GM23338 (cell line): ENCODE results near the gene CFTR. TPM values are rescaled to one million over a fixed set of nuclear protein-coding genes. Genes with fewer than 3 reads are reported as not detected.

Experiments used
- ATAC-seq: fragments of 200-7000 bp; cut with Tn5 transposase; 3 replicates; pipeline ENCODE4 v1.9.1; 2020
- DNase-seq: peaks from one replicate; pipeline ENCODE4 v3.0.0-alpha.2; 2015; ENCODE audit warnings: low spot score
- H2AFZ ChIP-seq: fragments of 200-600 bp; sonication (generic); 2 replicates; pipeline ENCODE4 v1.8.0; 2016; ENCODE audit warnings: antibody characterized with exemption, mild to moderate bottlenecking, moderate library complexity
- H3F3A ChIP-seq: fragments of 200-600 bp; sonication (generic); replicated peaks from 2 replicates; pipeline ENCODE4 v1.8.0; 2017; ENCODE audit warnings: antibody characterized with exemption, mixed run types, low read depth
- H3K27ac ChIP-seq: fragments of 200-600 bp; sonication (generic); 2 replicates; pipeline ENCODE4 v1.6.1; 2016; ENCODE audit warnings: low read depth
- H3K27me3 ChIP-seq: fragments of 200-600 bp; sonication (generic); 2 replicates; pipeline ENCODE4 v1.8.0; 2016; ENCODE audit warnings: mild to moderate bottlenecking, mixed run types, moderate library complexity; ENCODE audit not compliant: insufficient read depth
- H3K36me3 ChIP-seq: fragments of 200-600 bp; sonication (generic); 2 replicates; pipeline ENCODE4 v1.8.0; 2016; ENCODE audit warnings: mild to moderate bottlenecking; ENCODE audit not compliant: insufficient read depth
- H3K4me1 ChIP-seq: fragments of 200-600 bp; sonication (generic); 2 replicates; pipeline ENCODE4 v1.8.0; 2016; ENCODE audit warnings: mild to moderate bottlenecking, moderate library complexity; ENCODE audit not compliant: insufficient read depth
- H3K4me2 ChIP-seq: fragments of 200-600 bp; sonication (generic); 2 replicates; pipeline ENCODE4 v1.7.1; 2017; ENCODE audit warnings: mixed run types
- H3K4me3 ChIP-seq: fragments of 200-600 bp; sonication (generic); 2 replicates; pipeline ENCODE4 v1.6.1; 2016; ENCODE audit warnings: mixed run types
- H3K79me2 ChIP-seq: fragments of 200-600 bp; sonication (generic); replicated peaks from 2 replicates; pipeline ENCODE4 v1.8.0; 2017; ENCODE audit warnings: mild to moderate bottlenecking; ENCODE audit not compliant: insufficient read depth
- H3K9me2 ChIP-seq: fragments of 200-600 bp; sonication (generic); 2 replicates; pipeline ENCODE4 v1.8.0; 2017; ENCODE audit not compliant: insufficient read depth
- H4K20me1 ChIP-seq: fragments of 200-600 bp; sonication (generic); replicated peaks from 2 replicates; pipeline ENCODE4 v1.8.0; 2017; ENCODE audit warnings: mild to moderate bottlenecking; ENCODE audit not compliant: insufficient read depth
- H3K27ac Mint-ChIP-seq: 2 replicates; pipeline ENCODE4 v1.8.0; 2020; ENCODE audit warnings: inconsistent platforms, mild to moderate bottlenecking, moderate library complexity, mixed read lengths
- H3K27me3 Mint-ChIP-seq: 3 replicates; pipeline ENCODE4 v1.8.0; 2022; ENCODE audit warnings: low read depth, mild to moderate bottlenecking, moderate library complexity, mixed read lengths, inconsistent platforms; ENCODE audit not compliant: insufficient read depth, poor library complexity
- H3K36me3 Mint-ChIP-seq: 3 replicates; pipeline ENCODE4 v1.8.0; 2021; ENCODE audit warnings: low read depth, mild to moderate bottlenecking, inconsistent platforms, moderate library complexity, mixed read lengths
- H3K4me1 Mint-ChIP-seq: 3 replicates; pipeline ENCODE4 v1.8.0; 2020; ENCODE audit warnings: mild to moderate bottlenecking, inconsistent platforms, mixed read lengths
- H3K4me3 Mint-ChIP-seq: 3 replicates; pipeline ENCODE4 v1.8.0; 2021; ENCODE audit warnings: moderate library complexity, mild to moderate bottlenecking, inconsistent platforms, mixed read lengths
- H3K9me3 Mint-ChIP-seq: 3 replicates; pipeline ENCODE4 v1.8.0; 2020; ENCODE audit warnings: moderate library complexity, mild to moderate bottlenecking, inconsistent platforms, mixed read lengths
- CREB1 ChIP-seq: fragments of 250-450 bp; sonication (Bioruptor Pico); IDR thresholded peaks from 2 replicates; pipeline ENCODE4 v1.5.0; 2020; ENCODE audit warnings: low read depth, mild to moderate bottlenecking, moderate library complexity
- CTCF ChIP-seq, 2 experiments: fragments of 200-600 bp in 1 of 2; sonication (generic) in 1 of 2; conservative IDR thresholded peaks; 2 replicates each; pipeline versions ENCODE4 v1.5.1 to v1.6.1; 2016 to 2017; ENCODE audit warnings: antibody characterized with exemption in 2 of 2, low read depth in 2 of 2, mild to moderate bottlenecking in 2 of 2, moderate library complexity in 1 of 2
- EZH2 ChIP-seq: fragments of 200-600 bp; sonication (generic); IDR thresholded peaks from one replicate; pipeline ENCODE4 v1.8.0; 2017; ENCODE audit warnings: antibody characterized with exemption, mild to moderate bottlenecking, low read depth; ENCODE audit not compliant: unreplicated experiment
- EZH2phosphoT487 ChIP-seq: fragments of 200-600 bp; sonication (generic); IDR thresholded peaks from one replicate; pipeline ENCODE4 v1.8.1; 2018; ENCODE audit warnings: antibody characterized with exemption; ENCODE audit not compliant: unreplicated experiment
- JUNB ChIP-seq: IDR thresholded peaks from one replicate; pipeline ENCODE4 v1.6.1; 2016; ENCODE audit warnings: antibody characterized with exemption; ENCODE audit not compliant: unreplicated experiment
- NANOG ChIP-seq: IDR thresholded peaks from 2 replicates; pipeline ENCODE4 v1.6.1; 2016; ENCODE audit warnings: antibody characterized with exemption, borderline replicate concordance
- POLR2AphosphoS5 ChIP-seq: IDR thresholded peaks from 2 replicates; pipeline ENCODE4 v1.6.1; 2016; ENCODE audit warnings: antibody characterized with exemption, low read depth
- STAT1 ChIP-seq: IDR thresholded peaks from one replicate; pipeline ENCODE4 v1.6.1; 2016; ENCODE audit warnings: antibody characterized with exemption; ENCODE audit not compliant: unreplicated experiment
- ZNF114 ChIP-seq: fragments of 250-450 bp; sonication (Bioruptor Pico); IDR thresholded peaks from 2 replicates; pipeline ENCODE4 v1.5.0; 2020; ENCODE audit warnings: mild to moderate bottlenecking, moderate library complexity
- polyA plus RNA-seq: library from polyadenylated mRNA; unstranded; fragments of >200 nt; fragmentation: Nextera tagmentation; extraction: Ambion mirVana; gene quantifications from 2 replicates; pipeline ENCODE4 v1.2.1, GENCODE V29; 2016
- total RNA-seq: library from RNA; depleted of rRNA; stranded (reverse); fragments of >200 nt; shearing (Covaris generic); gene quantifications from 2 replicates; pipeline ENCODE4 v1.2.3, GENCODE V29; 2014
- TF ChIP-seq, protein P1 (sequence below): fragments of 250-450 bp; sonication (Bioruptor Pico); IDR thresholded peaks from 2 replicates; pipeline ENCODE4 v1.5.0; 2020; ENCODE audit warnings: mild to moderate bottlenecking, moderate library complexity
- TF ChIP-seq, protein P2 (sequence below): IDR thresholded peaks from 2 replicates; pipeline ENCODE4 v1.6.1; 2016; ENCODE audit warnings: antibody characterized with exemption
- TF ChIP-seq, protein P3 (sequence below): IDR thresholded peaks from one replicate; pipeline ENCODE4 v1.6.1; 2018; ENCODE audit warnings: antibody characterized with exemption; ENCODE audit not compliant: unreplicated experiment

The CFTR gene
- total and polyA plus RNA-seq, 2 experiments from 2014 or later, result 0.45 to 1.2 TPM

DNA sequence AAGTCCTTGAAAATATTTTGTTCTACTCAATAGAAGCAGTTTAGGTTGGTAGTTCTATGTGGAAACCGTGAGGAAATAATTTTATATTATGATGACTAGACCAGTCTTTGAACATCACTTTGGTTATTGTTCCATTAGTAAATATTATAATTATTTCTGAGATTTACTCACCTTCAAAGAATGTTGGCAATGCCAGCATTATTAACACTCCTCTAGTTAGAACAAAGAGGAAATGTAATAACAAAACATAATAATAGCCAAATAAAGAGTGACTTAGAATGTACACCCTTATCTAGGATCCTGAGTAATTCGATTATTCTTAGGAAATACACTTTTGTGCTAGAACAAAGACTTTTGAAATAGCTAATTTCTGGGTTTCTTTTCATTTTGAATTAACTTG, 121.1 kb downstream of the CFTR start (continued):
- TF ChIP-seq, protein P1, sequence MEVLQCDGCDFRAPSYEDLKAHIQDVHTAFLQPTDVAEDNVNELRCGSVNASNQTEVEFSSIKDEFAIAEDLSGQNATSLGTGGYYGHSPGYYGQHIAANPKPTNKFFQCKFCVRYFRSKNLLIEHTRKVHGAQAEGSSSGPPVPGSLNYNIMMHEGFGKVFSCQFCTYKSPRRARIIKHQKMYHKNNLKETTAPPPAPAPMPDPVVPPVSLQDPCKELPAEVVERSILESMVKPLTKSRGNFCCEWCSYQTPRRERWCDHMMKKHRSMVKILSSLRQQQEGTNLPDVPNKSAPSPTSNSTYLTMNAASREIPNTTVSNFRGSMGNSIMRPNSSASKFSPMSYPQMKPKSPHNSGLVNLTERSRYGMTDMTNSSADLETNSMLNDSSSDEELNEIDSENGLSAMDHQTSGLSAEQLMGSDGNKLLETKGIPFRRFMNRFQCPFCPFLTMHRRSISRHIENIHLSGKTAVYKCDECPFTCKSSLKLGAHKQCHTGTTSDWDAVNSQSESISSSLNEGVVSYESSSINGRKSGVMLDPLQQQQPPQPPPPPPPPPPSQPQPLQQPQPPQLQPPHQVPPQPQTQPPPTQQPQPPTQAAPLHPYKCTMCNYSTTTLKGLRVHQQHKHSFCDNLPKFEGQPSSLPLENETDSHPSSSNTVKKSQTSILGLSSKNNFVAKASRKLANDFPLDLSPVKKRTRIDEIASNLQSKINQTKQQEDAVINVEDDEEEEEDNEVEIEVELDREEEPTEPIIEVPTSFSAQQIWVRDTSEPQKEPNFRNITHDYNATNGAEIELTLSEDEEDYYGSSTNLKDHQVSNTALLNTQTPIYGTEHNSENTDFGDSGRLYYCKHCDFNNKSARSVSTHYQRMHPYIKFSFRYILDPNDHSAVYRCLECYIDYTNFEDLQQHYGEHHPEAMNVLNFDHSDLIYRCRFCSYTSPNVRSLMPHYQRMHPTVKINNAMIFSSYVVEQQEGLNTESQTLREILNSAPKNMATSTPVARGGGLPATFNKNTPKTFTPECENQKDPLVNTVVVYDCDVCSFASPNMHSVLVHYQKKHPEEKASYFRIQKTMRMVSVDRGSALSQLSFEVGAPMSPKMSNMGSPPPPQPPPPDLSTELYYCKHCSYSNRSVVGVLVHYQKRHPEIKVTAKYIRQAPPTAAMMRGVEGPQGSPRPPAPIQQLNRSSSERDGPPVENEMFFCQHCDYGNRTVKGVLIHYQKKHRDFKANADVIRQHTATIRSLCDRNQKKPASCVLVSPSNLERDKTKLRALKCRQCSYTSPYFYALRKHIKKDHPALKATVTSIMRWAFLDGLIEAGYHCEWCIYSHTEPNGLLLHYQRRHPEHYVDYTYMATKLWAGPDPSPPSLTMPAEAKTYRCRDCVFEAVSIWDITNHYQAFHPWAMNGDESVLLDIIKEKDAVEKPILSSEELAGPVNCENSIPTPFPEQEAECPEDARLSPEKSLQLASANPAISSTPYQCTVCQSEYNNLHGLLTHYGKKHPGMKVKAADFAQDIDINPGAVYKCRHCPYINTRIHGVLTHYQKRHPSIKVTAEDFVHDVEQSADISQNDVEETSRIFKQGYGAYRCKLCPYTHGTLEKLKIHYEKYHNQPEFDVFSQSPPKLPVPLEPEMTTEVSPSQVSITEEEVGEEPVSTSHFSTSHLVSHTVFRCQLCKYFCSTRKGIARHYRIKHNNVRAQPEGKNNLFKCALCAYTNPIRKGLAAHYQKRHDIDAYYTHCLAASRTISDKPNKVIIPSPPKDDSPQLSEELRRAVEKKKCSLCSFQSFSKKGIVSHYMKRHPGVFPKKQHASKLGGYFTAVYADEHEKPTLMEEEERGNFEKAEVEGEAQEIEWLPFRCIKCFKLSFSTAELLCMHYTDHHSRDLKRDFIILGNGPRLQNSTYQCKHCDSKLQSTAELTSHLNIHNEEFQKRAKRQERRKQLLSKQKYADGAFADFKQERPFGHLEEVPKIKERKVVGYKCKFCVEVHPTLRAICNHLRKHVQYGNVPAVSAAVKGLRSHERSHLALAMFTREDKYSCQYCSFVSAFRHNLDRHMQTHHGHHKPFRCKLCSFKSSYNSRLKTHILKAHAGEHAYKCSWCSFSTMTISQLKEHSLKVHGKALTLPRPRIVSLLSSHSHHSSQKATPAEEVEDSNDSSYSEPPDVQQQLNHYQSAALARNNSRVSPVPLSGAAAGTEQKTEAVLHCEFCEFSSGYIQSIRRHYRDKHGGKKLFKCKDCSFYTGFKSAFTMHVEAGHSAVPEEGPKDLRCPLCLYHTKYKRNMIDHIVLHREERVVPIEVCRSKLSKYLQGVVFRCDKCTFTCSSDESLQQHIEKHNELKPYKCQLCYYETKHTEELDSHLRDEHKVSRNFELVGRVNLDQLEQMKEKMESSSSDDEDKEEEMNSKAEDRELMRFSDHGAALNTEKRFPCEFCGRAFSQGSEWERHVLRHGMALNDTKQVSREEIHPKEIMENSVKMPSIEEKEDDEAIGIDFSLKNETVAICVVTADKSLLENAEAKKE, result no peak
- no peak for TF ChIP-seq EZH2
- TF ChIP-seq EZH2phosphoT487, result no peak
- no peak for TF ChIP-seq STAT1

DNA sequence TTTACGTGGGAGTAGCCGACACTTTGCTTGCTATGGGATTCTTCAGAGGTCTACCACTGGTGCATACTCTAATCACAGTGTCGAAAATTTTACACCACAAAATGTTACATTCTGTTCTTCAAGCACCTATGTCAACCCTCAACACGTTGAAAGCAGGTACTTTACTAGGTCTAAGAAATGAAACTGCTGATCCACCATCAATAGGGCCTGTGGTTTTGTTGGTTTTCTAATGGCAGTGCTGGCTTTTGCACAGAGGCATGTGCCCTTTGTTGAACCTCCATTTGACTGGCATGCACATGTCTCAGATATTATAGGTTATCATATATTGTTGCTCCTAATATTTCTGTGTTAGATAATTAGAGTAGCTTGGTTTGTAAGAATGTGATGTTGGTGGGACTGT, 123.8 kb downstream of the CFTR start:
- Mint-ChIP-seq H3K4me3 (no peak overlapping the region), H3K27ac (no peak overlapping the region), H3K9me3 (no peaks in the 10 kb centered on the region), H3K36me3 (no peaks in the 10 kb centered on the region), H3K27me3 (no peaks in the 10 kb centered on the region), H3K4me1 (no peaks in the 10 kb centered on the region)
- Histone ChIP-seq H3K4me1 (no peaks in the 10 kb centered on the region), H2AFZ (no peak overlapping the region), H3K36me3 (no peaks in the 10 kb centered on the region), H3K4me2 (no peak overlapping the region), H3K9me2 (no peaks in the 10 kb centered on the region), H4K20me1 (no peaks in the 10 kb centered on the region), H3K27me3 (no peaks in the 10 kb centered on the region), H3K27ac (no peak overlapping the region), H3F3A (no peaks in the 10 kb centered on the region), H3K79me2 (no peaks in the 10 kb centered on the region), H3K4me3 (no peak overlapping the region)
- DNase-seq (no peak), ATAC-seq (no peak)
- TF ChIP-seq JUNB (no peak), CTCF (conservative IDR thresholded peaks at IDR 0.05; ENCODE audit: low read depth in 2 of 2) (no peak), CREB1 (no peak), NANOG (no peak), EZH2 (no peak), EZH2phosphoT487 (no peak), ZNF114 (no peak), STAT1 (no peak), POLR2AphosphoS5 (no peak)
- TF ChIP-seq, protein P2, sequence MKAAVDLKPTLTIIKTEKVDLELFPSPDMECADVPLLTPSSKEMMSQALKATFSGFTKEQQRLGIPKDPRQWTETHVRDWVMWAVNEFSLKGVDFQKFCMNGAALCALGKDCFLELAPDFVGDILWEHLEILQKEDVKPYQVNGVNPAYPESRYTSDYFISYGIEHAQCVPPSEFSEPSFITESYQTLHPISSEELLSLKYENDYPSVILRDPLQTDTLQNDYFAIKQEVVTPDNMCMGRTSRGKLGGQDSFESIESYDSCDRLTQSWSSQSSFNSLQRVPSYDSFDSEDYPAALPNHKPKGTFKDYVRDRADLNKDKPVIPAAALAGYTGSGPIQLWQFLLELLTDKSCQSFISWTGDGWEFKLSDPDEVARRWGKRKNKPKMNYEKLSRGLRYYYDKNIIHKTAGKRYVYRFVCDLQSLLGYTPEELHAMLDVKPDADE, result no peak
- TF ChIP-seq, protein P3, sequence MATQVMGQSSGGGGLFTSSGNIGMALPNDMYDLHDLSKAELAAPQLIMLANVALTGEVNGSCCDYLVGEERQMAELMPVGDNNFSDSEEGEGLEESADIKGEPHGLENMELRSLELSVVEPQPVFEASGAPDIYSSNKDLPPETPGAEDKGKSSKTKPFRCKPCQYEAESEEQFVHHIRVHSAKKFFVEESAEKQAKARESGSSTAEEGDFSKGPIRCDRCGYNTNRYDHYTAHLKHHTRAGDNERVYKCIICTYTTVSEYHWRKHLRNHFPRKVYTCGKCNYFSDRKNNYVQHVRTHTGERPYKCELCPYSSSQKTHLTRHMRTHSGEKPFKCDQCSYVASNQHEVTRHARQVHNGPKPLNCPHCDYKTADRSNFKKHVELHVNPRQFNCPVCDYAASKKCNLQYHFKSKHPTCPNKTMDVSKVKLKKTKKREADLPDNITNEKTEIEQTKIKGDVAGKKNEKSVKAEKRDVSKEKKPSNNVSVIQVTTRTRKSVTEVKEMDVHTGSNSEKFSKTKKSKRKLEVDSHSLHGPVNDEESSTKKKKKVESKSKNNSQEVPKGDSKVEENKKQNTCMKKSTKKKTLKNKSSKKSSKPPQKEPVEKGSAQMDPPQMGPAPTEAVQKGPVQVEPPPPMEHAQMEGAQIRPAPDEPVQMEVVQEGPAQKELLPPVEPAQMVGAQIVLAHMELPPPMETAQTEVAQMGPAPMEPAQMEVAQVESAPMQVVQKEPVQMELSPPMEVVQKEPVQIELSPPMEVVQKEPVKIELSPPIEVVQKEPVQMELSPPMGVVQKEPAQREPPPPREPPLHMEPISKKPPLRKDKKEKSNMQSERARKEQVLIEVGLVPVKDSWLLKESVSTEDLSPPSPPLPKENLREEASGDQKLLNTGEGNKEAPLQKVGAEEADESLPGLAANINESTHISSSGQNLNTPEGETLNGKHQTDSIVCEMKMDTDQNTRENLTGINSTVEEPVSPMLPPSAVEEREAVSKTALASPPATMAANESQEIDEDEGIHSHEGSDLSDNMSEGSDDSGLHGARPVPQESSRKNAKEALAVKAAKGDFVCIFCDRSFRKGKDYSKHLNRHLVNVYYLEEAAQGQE, result no peak
